GM12872 (cell line): ENCODE results near the gene MYO1H.

ENCODE experiments used
- TF ChIP-seq, protein P1 (sequence below): IDR thresholded peaks from 3 replicates; pipeline ENCODE4 v1.5.1; 2011; ENCODE audit warnings: low read depth, mild to moderate bottlenecking, low read length, moderate library complexity; ENCODE audit not compliant: insufficient read depth

Gene MYO1H

DNA sequence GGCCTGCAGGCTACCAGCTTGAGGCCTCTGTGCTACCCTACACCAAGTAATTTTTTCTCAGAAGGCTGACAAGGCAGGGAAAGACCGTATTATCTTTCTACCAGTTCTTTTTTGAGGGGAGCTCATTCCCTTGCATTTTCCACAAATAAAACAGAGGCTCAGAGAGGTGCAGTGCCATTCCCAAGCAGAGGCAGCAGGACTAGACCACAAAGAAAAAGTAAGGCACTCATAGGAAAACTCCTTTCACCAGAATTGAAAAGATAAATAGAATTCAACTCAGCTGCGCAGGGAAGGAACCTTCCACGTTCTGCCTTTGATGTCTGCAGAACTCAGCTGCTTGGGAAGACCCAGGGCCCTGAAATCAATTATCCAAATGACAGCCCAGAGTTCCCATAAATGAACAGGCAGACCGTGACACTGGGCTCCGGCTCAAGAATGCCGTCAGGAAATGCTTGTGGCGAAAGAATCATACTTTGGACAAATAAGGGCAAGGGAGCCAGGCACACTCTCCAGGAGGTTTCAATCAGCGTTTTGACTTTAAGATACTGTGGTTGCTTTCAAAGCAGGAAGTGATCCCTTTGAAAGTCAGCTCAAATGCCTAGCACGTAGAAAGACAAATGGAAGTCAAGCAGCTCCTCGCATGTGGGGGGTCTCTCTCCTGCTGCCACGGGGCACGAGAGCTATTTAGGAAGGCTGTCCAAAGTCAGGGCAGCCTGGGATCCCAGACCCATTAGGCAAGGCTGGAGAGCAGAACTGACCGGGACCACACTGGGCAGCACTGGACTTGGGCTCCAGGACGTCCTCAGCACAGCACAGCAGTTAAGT lies 115.4 kb downstream of the MYO1H start:
- TF ChIP-seq, protein P1, sequence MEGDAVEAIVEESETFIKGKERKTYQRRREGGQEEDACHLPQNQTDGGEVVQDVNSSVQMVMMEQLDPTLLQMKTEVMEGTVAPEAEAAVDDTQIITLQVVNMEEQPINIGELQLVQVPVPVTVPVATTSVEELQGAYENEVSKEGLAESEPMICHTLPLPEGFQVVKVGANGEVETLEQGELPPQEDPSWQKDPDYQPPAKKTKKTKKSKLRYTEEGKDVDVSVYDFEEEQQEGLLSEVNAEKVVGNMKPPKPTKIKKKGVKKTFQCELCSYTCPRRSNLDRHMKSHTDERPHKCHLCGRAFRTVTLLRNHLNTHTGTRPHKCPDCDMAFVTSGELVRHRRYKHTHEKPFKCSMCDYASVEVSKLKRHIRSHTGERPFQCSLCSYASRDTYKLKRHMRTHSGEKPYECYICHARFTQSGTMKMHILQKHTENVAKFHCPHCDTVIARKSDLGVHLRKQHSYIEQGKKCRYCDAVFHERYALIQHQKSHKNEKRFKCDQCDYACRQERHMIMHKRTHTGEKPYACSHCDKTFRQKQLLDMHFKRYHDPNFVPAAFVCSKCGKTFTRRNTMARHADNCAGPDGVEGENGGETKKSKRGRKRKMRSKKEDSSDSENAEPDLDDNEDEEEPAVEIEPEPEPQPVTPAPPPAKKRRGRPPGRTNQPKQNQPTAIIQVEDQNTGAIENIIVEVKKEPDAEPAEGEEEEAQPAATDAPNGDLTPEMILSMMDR: no peak

DNA sequence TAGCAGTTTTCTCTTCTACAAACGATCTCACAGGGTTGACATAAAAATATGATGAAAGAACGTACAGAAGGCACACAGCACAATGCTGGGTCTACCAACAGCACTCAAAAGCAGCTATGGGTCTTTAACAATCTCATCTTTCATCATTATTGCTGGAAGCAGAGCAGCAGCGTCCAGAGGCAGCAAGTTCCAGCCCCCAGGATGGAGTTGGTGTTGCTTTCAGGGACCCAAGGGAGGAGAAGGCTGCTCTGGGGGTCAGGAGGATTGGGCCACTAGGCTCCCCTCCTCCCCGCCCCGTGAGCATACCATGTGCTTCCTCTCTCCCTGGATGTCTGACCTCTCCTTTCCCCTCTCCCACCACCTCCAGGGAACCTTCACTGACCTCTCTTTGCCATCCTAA lies 116.1 kb downstream of the MYO1H start:
- TF ChIP-seq, protein P1: no peak

DNA sequence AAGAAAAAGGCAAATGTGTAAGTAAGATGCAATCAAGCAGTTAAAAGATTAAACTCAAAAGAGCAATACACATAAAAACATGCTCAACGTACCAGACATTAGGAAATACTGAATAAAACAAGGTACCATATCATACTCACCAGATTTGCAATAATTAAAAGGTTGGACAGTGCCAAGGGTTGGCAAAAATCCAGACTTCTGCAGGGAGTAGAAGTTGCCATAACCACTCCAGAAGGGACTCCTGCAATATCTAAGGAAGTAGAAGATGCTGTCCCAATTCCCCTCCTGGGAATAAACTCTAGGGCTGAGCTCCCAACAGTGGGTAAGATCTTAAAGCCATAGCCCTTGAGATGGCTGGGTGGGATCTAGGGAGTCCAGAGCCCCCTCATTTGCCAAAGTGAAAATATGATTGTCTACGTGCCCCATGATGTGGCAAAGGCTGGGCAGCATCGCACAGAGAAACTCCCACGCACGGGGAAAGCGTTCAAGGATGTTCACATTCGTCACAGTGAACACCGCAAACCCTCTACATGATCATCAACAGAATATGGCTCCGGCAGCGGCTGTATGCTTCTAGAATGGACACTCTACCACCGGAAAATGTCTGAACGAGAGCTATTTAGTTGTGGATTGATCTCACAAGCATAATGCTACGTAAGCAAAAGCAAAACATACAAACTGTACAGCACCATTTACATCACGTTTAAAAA lies 117.1 kb downstream of the MYO1H start:
- TF ChIP-seq, protein P1: no peak

DNA sequence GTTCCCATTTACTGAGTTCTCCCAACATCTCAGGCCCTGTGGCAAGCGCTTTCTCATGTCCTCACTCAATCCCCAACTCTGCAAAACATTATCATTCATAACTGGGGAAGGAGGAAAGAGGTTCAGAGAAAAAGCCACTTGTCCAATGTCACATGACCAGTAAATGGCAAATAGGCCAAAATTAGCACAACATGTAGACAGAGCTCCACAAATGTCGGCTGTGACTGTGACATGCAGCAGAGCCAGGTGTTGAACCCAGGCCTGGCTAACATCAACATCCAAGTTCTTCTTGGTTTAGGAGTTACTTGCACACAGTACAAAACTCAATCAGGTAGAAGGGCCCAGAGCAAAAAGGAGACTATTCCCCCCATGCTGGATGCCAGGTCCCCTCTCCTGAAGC lies 118.6 kb downstream of the MYO1H start:
- TF ChIP-seq, protein P1: no peak

DNA sequence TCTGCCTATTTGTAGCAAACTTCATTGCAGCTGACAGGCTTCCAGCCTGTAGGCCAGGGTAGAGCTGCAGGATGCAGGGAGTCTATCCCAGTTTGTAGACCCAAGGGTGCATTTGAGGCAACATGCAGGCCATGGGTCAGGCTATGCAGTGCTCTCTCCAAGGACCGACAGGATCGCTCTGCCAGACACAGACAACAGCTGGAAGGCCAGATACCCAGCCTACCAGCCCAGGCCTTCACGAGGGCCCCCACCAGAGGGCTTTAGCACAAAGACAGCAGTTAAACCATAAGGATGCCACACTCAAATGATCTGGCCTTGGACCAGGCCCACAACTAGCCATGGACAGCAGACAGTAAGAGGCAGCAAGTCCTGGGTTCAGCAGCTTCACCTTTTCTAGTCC lies 119.1 kb downstream of the MYO1H start:
- TF ChIP-seq, protein P1: no peak

DNA sequence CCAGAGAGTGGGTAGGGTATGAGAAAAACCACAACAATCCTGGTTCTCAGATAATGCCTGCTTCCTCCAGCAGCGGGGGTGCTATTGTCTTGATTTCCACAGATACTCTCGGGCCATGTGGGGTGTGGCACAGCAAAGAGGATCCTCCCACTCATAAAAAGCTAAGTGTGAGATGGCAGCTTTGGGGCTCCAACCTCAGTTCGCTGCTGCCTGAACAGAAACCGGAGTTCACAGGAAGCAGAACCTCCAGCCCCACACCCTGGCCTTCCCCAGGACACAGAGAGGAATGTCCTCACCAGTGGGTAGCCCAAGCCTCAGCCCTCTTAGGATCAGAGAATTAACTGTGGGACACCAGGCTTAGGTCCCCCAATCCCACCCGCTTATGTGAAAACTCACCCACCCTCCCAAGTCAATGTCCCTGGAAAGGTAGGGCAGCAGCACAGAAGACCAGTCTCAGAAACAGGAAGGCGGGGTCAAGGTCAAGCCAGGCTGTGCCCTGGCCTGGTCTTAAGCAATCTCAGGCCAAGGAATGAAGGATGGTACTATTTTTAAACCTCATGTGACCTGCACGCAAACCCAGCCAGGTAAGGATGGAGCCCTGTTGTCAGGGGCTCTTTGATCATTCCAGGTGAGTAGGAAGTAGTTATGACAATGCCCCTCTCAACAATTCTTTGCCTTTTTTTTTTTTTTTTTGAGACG lies 120.4 kb downstream of the MYO1H start:
- TF ChIP-seq, protein P1: no peak

DNA sequence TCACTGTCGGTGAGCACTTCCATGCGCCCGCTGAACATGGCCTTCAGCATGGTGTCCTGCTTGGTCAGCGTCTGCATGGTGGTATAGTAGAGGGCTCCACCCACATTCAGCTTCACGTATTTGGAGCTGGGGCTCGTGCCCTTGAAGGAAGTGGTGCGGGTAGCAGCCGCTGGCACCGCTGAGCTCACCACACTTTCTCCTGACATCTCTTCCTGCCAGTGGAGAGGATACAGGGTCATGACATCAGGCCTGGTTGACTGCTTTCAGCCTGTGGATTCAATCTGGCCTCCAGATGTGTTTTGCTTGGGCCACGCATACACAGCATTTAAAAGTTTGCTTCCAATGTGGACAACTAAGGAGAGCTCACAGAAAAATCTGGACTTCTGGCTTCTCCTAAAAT lies 121.8 kb downstream of the MYO1H start:
- TF ChIP-seq, protein P1: no peak
